ENCODE data around the gene FAM53A.

FAM53A gene

GRCh38 chr4:1601852-1602654, 82.1 kb downstream of the FAM53A start:
- no peak for DNase-seq

DNA sequence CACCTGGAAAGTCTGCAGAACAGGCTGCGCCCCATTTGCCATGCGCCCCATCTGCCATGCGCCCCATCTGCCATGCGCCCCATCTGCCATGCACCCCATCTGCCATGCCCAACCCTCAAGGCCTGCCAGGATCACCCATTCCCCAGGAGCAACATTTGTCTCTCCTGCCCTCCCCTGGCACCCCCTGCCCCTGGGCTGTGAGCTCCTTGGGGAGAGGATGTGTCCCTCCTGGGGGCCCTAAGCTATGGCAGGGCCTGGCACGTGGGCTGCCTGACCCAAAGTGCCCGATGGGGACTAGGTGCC, 82.6 kb downstream of the FAM53A start:
- no peak for DNase-seq

DNA sequence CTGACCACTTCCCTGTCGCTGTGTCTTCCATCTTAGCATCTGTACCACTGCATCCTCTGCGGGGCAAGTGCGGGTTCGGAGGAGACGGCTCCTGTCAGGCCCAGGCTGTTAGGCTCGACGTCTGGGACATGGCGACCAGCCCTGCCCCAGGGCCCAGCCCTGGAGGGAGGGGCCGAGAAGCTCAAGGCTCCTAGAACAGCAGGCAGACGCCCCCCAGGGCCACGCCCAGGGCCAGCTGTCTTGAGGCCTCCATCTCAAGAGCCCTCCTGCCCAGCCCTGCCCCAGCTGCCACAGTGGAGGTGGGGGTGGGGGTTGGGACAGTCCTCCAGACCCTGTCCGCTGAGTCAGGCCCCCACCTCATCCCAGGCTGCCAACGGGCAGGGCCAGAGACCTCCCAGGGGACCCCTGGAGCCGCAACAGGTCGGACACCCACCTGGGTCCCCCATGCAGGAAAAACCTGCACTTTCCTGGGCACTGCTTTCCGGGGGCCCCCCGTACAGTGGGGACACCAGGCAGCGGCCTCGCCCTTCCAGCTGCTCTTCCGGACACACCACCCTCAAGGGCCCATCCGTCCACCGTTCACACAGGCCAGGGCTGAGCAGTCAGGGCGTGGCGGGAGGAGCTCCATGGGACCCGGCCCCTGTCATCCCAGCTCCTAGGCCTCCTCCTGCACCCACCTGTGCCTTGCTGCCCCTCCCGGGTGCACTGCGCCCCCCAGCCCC, 83.1 kb downstream of the FAM53A start:
- DNase-seq = no peak

GRCh38 chr4:1600211-1600780, 83.8 kb downstream of the FAM53A start:
- no peak for DNase-seq

- no peak for DNase-seq
These were observed 84.5 kb downstream of the FAM53A start for GRCh38 chr4:1599491-1600210.

GRCh38 chr4:1599026-1599481, 85.1 kb downstream of the FAM53A start:
- DNase-seq = no peak

DNA sequence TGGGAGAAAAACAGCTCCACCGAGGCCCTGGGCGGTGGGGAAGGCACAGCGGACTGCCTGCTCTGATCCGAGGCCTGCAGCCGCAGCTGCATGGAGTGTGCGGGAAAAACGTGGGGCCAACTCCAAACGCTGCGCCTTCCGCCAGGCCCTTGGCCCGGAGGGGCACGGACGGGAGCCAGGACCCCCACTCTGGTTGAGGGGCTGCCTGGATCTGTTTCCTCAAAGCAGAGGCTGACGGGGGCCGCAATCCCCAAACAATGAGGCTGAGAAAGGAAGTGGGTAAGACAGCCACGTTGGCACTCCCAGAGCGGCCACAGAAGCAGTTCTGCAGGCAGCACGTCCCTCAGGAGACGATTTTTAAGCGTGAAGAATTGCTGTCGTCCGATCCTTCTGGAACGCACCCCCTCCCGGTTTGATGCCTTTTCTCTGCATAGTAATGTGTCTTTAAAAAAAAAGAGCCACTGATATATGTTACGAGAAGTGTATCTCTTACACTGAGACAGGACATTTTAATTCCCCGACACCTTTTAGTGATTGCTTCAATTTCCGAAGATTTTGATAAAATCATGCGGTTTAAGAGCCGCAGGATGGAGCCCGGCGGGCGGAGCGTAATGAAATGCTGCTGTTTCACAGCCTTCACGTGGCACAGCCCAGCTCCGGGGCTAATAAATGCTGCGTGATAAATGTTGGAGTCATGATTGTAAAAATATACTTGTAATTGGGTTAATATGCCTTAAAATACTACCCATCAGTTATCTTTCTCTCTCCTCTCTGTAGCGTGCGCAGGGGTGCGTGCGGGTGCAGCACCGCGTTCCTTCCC, 85.7 kb downstream of the FAM53A start:
- DNase-seq = no peak

DNA sequence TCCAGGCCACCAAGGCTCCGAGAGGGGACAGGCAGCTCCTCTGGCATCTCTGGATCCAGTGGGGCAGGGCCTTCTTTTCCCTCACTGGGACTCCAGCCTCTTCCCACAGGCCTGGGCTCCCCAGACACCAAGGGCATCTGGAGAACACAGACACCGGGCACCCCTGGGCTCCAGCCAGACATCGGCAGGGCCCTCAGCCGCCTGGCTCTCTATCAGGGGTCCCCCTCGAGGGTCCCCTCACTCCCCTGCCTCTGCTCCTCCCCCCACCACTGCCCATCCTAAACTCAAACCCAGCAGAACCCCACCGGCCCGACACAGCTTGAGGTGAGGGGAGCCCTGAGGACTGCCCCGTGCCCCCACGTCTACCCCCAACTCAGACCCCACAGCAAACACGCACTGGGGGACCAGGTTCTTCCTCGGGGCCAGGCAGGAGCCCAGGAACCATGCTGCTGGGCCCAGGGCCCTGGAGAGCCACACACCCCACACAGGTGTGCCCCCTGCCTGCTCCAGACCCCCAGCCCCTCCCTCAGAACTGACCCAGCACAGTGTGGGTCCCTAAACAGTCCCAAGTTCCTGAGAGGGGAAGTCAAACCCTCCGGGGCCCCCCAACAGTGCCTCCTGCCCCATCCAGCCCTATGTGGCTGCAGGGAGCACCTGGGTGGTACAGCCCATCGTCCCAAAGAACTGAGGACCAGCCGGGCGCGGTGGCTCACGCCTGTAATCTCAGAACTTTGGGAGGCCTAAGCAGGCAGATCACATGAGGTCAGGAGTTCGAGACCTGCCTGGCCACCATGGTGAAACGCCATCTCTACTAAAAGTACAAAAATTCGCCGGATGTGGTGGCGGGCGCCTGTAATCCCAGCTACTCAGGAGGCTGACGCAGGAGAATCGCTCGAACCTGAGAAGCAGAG, 86.8 kb downstream of the FAM53A start:
- DNase-seq = no peak

DNA sequence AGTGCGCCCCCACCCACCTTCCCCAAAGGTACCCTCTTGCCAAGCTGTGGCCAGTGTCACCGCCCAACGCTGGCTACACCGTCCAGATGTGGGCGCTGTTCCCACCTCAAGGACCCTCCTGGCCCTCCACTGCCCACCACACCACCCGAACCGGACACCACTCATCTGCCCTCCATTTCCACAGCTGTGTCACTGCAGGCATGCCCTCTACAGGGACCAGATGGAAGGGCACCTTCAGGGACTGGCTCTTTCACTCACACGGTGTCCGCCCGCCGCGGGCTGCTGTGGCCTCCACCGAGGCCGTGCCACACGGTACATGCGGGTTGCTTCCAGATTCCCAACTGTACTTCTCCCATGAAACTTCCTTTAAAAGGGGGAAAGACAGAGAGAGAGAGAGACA, 87.7 kb downstream of the FAM53A start:
- DNase-seq = no peak

- no peak for DNase-seq
These were observed 88.3 kb downstream of the FAM53A start for GRCh38 chr4:1595789-1596325.

DNA sequence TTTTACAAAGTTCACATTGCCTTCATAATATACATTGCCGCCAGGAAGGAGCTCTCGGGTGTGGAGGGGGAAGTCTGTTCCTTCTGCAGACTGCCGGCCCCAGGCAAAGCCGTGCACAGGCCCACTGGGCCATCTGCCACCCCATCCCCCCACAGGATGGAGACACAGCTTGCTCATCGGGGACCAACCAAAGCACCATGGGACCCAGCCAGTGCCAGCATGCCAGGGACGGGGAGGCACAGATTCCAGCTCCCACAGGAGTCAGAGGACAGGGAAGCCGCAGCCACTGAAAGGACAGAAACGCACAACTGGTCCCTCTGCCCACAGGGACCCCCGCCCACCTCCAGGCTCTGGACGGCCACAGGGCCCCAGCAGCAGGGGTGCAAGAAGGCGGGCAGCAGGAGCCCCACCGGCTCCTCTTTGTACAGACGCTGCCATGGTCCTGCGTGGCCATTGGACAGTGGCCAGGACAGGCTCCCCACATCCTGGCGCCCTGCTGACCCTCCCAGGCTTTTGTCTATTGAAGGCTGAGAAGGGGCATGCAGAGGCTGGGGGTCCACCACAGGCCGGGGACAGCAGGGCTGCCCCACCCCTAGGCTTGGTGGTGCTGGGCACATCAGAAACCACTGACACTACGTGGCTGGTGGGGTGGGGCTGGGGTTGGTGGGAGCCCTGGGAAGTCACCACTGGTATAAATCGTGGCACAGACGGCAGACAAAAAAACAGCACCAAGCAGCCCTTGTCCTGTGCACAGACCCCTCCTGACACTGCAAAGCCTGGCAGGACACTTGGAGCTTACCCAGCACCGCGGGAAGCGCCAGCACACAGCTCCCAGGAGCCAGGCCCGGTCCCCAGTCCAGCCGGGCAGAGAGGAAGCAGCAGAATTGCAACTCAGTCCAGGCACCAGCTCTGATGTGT, 89.0 kb downstream of the FAM53A start:
- DNase-seq = no peak

- no peak for DNase-seq
These were observed 90.2 kb downstream of the FAM53A start for GRCh38 chr4:1593881-1594345.

GRCh38 chr4:1593458-1593857, 90.7 kb downstream of the FAM53A start:
- no peak for DNase-seq

DNA sequence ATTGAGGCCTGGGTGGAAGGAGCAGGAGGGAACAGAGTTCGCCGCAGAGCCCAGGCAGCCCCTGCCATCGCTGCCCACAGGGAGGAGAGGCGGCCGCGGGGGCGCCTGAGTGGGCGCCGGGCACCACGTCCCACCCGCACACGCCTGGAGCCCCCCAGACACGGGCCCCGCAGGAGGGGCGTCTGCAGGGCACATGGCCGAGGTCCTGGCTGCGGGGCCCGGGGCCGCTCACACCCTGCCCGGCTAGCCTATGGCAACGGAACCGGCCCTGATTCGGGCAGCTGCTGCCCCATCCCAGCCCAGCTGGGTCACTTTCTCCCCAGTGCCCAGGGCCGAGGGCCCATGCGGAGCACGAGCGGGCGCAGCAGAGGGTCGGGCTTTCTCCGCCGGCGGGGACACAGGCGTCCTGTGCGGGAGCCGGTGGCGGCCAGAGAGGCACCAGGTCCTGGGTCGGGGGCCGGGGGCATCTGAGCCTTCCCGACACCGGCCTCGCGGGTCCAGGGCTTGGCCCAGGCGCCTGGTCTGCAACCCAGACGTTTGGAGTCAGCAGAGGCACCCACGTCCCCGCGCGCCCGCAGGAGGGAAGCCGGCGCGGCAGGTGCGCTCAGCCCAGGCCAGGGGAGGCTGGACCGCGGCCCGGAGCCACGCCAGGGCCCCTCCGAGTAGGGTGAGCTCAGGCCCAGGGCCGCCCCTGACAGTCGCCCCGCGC, 91.2 kb downstream of the FAM53A start:
- no peak for DNase-seq

- DNase-seq = no peak
These were observed 91.9 kb downstream of the FAM53A start for GRCh38 chr4:1592068-1592708.

GRCh38 chr4:1591107-1591506, 93.0 kb downstream of the FAM53A start:
- no peak for DNase-seq

DNA sequence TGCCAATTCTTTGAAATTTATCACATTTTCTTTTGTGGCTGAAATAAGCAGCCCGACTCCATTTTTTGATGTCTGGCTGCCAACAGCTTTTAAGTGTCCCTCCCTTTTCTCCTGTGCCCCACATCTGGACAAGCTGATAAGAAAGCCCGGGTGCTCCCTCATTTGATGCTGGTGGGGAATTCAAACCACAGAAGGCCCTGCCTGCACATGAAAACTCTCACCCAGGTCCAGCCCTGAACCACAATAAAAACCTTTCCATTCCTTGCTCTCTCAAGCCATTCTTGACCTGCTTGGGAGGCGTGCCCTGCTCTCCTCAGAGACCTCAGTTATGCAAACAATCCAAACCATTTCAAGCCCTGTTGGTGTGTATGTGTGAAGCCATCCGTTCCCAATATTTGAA, 93.9 kb downstream of the FAM53A start:
- no peak for DNase-seq
